Measurements from ENCODE around the gene PACSIN3.
A peak's percentile ranks its signal among the peaks of the same experiment; 100 is the strongest.

PACSIN3 gene

DNA sequence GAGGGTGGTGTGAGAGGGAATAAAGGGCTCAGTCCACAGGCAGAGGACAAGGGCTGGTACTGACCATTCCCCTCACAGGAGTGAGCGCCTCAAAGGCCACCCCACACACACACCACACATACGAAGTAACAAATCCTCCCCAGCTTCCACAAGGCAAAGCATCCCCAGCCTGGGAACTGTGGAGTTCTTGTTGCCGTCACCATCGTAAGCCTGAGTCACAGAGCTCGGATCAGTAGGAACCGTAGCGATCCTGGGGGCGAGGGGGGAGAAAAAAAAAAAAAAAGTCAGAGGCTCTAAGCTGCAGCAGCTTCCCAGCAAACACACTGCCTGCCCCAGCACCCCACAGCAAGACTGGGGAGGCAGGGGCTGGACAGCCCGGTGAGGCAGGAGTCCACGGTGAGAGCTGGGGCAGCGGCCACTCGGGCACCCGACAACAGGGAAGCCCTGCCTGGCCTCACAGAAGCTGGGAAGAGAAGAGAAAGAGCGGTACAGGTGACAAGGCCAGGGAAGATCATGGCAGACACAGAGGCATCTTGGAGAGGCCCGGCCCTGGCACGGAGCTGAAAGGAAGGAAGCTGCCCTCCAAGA lies 20.9 kb downstream of the PACSIN3 start:
- TF ChIP-seq, protein P1, sequence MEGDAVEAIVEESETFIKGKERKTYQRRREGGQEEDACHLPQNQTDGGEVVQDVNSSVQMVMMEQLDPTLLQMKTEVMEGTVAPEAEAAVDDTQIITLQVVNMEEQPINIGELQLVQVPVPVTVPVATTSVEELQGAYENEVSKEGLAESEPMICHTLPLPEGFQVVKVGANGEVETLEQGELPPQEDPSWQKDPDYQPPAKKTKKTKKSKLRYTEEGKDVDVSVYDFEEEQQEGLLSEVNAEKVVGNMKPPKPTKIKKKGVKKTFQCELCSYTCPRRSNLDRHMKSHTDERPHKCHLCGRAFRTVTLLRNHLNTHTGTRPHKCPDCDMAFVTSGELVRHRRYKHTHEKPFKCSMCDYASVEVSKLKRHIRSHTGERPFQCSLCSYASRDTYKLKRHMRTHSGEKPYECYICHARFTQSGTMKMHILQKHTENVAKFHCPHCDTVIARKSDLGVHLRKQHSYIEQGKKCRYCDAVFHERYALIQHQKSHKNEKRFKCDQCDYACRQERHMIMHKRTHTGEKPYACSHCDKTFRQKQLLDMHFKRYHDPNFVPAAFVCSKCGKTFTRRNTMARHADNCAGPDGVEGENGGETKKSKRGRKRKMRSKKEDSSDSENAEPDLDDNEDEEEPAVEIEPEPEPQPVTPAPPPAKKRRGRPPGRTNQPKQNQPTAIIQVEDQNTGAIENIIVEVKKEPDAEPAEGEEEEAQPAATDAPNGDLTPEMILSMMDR (conservative IDR thresholded peaks at IDR 0.05; ENCODE audit: control insufficient read depth, insufficient read depth, low read depth, low read length): no peak

DNA sequence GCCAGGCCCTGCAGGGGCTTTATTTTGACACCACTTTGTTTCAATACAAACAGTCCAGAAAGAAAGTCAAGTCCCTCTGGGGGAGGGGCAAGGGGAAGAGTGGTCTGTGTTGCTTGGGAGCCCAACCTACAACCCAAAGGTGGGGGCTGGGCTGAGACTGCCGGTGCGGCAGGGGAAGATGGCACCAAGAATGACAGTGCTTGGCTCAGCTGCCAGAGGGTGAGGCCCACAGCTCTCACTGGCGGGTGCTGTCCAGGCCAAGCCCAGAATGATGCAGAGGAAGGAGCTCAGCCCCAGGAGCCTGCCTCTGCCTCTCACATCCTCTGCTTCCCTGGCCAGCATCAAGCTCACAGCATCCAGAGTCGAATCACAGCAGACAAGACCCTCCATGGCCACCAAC lies 21.9 kb downstream of the PACSIN3 start:
- DNase-seq (ENCODE audit: low read depth): no peak

More for the DNA sequence above, 20.9 kb downstream of the PACSIN3 start:
- no peak overlapping the region for H3K4me3 ChIP-seq (ENCODE audit: control insufficient read depth, low read depth, low read length)
- DNase-seq (ENCODE audit: low read depth): no peak

DNA sequence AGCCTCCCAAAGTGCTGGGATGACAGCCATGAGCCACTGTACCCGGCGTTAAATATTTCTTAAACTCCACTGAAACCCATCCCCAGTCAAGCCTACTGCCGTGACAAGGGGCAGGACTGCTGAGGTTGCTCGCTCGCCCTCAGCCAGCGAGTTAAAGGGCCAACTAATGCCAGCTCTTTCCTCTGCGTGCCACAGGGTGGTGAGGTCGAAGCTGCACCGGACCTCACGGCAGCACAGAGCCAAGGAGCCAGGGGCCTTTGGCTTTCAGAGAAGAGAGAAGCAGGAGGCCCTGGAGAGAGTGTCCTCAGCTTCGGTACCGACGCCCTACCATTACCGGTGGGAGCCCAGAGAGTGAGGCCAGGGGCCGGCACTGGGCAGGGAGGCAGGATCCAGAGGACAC lies 22.3 kb downstream of the PACSIN3 start:
- DNase-seq (ENCODE audit: low read depth): no peak
- no peak overlapping the region for H3K4me3 ChIP-seq (ENCODE audit: control insufficient read depth, low read depth, low read length)
- TF ChIP-seq, protein P1 (conservative IDR thresholded peaks at IDR 0.05; ENCODE audit: control insufficient read depth, insufficient read depth, low read depth, low read length): no peak

More for the DNA sequence above, 21.9 kb downstream of the PACSIN3 start:
- no peak overlapping the region for H3K4me3 ChIP-seq (ENCODE audit: control insufficient read depth, low read depth, low read length)
- TF ChIP-seq, protein P1 (conservative IDR thresholded peaks at IDR 0.05; ENCODE audit: control insufficient read depth, insufficient read depth, low read depth, low read length): no peak

DNA sequence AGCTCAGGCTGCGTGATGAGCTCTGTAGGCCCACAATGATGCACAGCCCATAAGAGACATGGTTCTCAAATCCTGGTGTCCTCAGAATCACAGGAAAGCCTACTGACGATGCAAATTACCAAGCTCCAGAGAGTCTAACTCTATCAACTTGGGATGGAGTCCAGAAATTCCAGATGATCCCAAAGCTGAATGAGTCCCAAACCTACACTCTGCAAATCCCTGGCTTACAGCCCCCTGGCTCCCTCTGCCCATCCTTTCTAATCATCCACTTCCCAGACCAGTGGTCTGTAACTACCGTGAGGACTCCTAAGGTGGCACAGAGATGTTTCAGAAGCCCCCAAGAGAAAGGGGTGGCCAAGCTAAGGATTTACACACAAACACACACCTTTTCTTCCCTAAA lies 23.0 kb downstream of the PACSIN3 start:
- TF ChIP-seq, protein P1 (conservative IDR thresholded peaks at IDR 0.05; ENCODE audit: control insufficient read depth, insufficient read depth, low read depth, low read length): no peak
- no peak overlapping the region for H3K4me3 ChIP-seq (ENCODE audit: control insufficient read depth, low read depth, low read length)
- DNase-seq (ENCODE audit: low read depth): no peak

DNA sequence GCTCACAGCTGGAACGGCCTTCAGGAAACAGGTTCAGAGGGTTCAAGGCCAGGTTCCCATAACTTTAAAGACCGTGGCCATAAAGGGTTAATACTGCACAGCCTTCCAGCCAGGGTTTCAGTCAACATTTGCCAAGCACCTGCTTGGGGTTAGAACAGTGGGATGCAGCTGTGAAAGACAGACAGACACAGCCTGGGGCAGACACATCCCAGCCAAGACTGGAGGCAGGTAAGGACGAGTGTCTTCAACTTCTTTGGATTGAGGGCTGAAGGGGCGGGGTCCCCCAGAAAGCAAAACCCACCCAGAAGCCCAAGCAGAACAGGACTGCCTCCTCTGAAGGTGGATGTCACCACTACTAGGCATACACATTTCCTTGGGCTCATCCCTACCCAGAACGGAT lies 23.8 kb downstream of the PACSIN3 start:
- TF ChIP-seq, protein P1 (conservative IDR thresholded peaks at IDR 0.05; ENCODE audit: control insufficient read depth, insufficient read depth, low read depth, low read length): no peak
- DNase-seq (ENCODE audit: low read depth): no peak

DNA sequence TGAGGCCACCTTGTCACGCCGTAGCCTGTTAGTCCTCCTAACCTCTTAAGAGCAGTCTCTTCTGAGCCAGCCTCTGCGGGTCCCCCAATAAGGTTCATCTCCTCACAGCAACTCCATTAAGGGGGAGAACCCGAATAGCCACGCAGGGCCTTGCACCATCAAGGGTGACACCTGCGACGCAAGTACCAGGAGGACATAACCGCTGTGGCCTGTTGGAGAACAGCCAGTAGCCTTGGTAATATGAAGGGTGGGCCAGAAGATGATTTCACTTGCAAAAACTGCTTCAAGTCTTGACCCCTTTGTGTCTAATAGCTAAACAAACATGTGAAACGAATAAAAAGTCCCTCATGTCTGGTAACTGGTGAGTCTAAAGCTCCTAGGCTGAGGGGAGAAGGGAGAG lies 24.3 kb downstream of the PACSIN3 start:
- H3K4me3 ChIP-seq (ENCODE audit: control insufficient read depth, low read depth, low read length): no peak overlapping the region
- TF ChIP-seq, protein P1 (conservative IDR thresholded peaks at IDR 0.05; ENCODE audit: control insufficient read depth, insufficient read depth, low read depth, low read length): no peak
- peak; percentile 25 for DNase-seq (ENCODE audit: low read depth)

More for the DNA sequence above, 23.8 kb downstream of the PACSIN3 start:
- H3K4me3 ChIP-seq (ENCODE audit: control insufficient read depth, low read depth, low read length): no peak overlapping the region
